Measurements from ENCODE around the gene NAALADL2. TPM values are rescaled to one million over a fixed set of nuclear protein-coding genes. Genes with fewer than 3 reads are reported as not detected.

NAALADL2 gene
- total RNA-seq, 1 donor from 2014 or later: 2.8 TPM

- Mint-ChIP-seq H3K27me3 (ENCODE audit: low read depth) (no peaks in the 10 kb centered on the region), H3K4me3 (no peak overlapping the region), H3K9me3 (peaks cover 11% of the 10 kb centered on the region), H3K27ac (ENCODE audit: unreplicated experiment) (no peak overlapping the region), H3K36me3 (ENCODE audit: low read depth) (no peaks in the 10 kb centered on the region), H3K4me1 (no peaks in the 10 kb centered on the region)
- DNase-seq (ENCODE audit: low read depth, low spot score): no peak
- no peak for TF ChIP-seq CTCF (conservative IDR thresholded peaks at IDR 0.05)
These were observed 854.1 kb downstream of the NAALADL2 start for GRCh38 chr3:175713268-175713667.

- Mint-ChIP-seq H3K27ac (ENCODE audit: unreplicated experiment) (no peak overlapping the region), H3K4me1 (no peaks in the 10 kb centered on the region), H3K4me3 (no peak overlapping the region), H3K27me3 (ENCODE audit: low read depth) (no peaks in the 10 kb centered on the region), H3K9me3 (peaks cover 14% of the 10 kb centered on the region), H3K36me3 (ENCODE audit: low read depth) (no peaks in the 10 kb centered on the region)
- TF ChIP-seq CTCF (conservative IDR thresholded peaks at IDR 0.05): no peak
- DNase-seq (ENCODE audit: low read depth, low spot score): no peak
These were observed 857.3 kb downstream of the NAALADL2 start for GRCh38 chr3:175716446-175716845.

- no peak for DNase-seq (ENCODE audit: low read depth, low spot score)
- no peak for TF ChIP-seq CTCF (conservative IDR thresholded peaks at IDR 0.05)
- no peaks in the 10 kb centered on the region for H3K36me3 Mint-ChIP-seq (ENCODE audit: low read depth)
- H3K9me3 Mint-ChIP-seq: no peaks in the 10 kb centered on the region
- H3K4me1 Mint-ChIP-seq: no peaks in the 10 kb centered on the region
- H3K4me3 Mint-ChIP-seq: no peak overlapping the region
- H3K27me3 Mint-ChIP-seq (ENCODE audit: low read depth): no peaks in the 10 kb centered on the region
- no peak overlapping the region for H3K27ac Mint-ChIP-seq (ENCODE audit: unreplicated experiment)
These were observed 867.1 kb downstream of the NAALADL2 start for GRCh38 chr3:175726228-175726627.

- Mint-ChIP-seq H3K36me3 (ENCODE audit: low read depth) (peaks cover 3% of the 10 kb centered on the region), H3K9me3 (peaks cover 2% of the 10 kb centered on the region), H3K27me3 (ENCODE audit: low read depth) (no peaks in the 10 kb centered on the region), H3K27ac (ENCODE audit: unreplicated experiment) (no peak overlapping the region), H3K4me1 (no peaks in the 10 kb centered on the region), H3K4me3 (no peak overlapping the region)
- no peak for DNase-seq (ENCODE audit: low read depth, low spot score)
- TF ChIP-seq CTCF (conservative IDR thresholded peaks at IDR 0.05): no peak
These were observed 869.4 kb downstream of the NAALADL2 start for GRCh38 chr3:175728566-175728965.

GRCh38 chr3:175729466-175729865 is 870.3 kb downstream of the NAALADL2 start:
- H3K27ac Mint-ChIP-seq (ENCODE audit: unreplicated experiment): no peak overlapping the region
- no peak overlapping the region for H3K4me3 Mint-ChIP-seq
- H3K27me3 Mint-ChIP-seq (ENCODE audit: low read depth): no peaks in the 10 kb centered on the region
- peaks cover 3% of the 10 kb centered on the region for H3K36me3 Mint-ChIP-seq (ENCODE audit: low read depth)
- no peak for TF ChIP-seq CTCF (conservative IDR thresholded peaks at IDR 0.05)
- no peak for DNase-seq (ENCODE audit: low read depth, low spot score)
- H3K9me3 Mint-ChIP-seq: peaks cover 2% of the 10 kb centered on the region
- no peaks in the 10 kb centered on the region for H3K4me1 Mint-ChIP-seq

GRCh38 chr3:175731543-175731942 is 872.4 kb downstream of the NAALADL2 start:
- Mint-ChIP-seq H3K36me3 (ENCODE audit: low read depth) (peaks cover 7% of the 10 kb centered on the region), H3K4me3 (no peak overlapping the region), H3K27me3 (ENCODE audit: low read depth) (no peaks in the 10 kb centered on the region), H3K9me3 (peaks cover 8% of the 10 kb centered on the region), H3K27ac (ENCODE audit: unreplicated experiment) (no peak overlapping the region), H3K4me1 (no peaks in the 10 kb centered on the region)
- no peak for TF ChIP-seq CTCF (conservative IDR thresholded peaks at IDR 0.05)
- DNase-seq (ENCODE audit: low read depth, low spot score): no peak

Measured in neural crest cell (in vitro differentiated cells).